ENCODE data around the gene DUSP22.

DNA sequence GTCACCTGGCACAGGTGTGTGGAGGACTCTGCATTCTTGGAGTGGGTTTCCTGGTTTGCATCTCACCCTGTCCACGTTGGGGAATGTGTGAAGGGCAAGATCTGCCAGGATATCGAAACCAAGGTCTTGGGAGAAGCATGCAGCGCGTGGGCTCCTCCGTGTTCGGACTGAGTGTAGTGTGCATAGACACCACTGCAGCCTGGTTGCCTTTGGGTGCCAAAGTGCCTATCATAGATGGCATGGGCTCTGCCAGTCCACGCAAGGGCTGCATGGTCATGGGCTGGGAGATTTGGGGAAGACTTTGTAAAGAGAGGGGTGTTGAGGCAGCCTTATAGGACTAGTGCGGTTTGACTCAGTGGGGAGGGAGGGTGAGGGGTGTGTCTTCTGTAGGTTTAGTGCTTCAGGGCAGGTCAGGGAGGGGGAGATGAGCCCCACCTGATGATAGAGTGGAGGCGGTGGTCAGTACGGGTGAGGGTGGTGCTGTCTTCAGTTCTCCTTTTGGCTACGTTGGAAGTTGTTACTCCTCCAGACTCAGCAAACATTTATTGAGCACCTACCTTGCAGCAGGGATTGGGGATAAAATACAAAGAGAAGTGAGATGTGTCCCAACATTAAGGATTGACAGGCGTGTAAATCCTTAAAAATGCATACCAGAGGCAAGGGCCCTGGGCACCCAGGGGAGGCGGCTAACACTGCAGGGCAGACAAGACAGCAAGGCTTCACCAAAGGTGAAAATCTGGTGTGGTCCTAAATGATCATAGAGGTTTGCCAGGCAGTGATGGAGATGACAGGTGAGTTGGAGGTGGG is 28.3 kb downstream of the DUSP22 start:
- TF ChIP-seq, protein P1, sequence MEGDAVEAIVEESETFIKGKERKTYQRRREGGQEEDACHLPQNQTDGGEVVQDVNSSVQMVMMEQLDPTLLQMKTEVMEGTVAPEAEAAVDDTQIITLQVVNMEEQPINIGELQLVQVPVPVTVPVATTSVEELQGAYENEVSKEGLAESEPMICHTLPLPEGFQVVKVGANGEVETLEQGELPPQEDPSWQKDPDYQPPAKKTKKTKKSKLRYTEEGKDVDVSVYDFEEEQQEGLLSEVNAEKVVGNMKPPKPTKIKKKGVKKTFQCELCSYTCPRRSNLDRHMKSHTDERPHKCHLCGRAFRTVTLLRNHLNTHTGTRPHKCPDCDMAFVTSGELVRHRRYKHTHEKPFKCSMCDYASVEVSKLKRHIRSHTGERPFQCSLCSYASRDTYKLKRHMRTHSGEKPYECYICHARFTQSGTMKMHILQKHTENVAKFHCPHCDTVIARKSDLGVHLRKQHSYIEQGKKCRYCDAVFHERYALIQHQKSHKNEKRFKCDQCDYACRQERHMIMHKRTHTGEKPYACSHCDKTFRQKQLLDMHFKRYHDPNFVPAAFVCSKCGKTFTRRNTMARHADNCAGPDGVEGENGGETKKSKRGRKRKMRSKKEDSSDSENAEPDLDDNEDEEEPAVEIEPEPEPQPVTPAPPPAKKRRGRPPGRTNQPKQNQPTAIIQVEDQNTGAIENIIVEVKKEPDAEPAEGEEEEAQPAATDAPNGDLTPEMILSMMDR (conservative IDR thresholded peaks at IDR 0.05; ENCODE audit: low read depth, low read length), result no peak
- TF ChIP-seq EZH2 (IDR thresholded peaks at IDR 0.05; ENCODE audit: borderline replicate concordance, low read depth, low read length, poor library complexity, severe bottlenecking), result no peak
